ENCODE data around the gene FAM8A1. TPM values are rescaled to one million over a fixed set of nuclear protein-coding genes. Genes with fewer than 3 reads are reported as not detected.

FAM8A1 gene
- total and polyA plus RNA-seq, 9 of the 15 experiments (the other 6 are each of a cell fraction or from before 2014, with no cell fraction given): 4.9 to 23.6 (median 14.2) TPM

DNA sequence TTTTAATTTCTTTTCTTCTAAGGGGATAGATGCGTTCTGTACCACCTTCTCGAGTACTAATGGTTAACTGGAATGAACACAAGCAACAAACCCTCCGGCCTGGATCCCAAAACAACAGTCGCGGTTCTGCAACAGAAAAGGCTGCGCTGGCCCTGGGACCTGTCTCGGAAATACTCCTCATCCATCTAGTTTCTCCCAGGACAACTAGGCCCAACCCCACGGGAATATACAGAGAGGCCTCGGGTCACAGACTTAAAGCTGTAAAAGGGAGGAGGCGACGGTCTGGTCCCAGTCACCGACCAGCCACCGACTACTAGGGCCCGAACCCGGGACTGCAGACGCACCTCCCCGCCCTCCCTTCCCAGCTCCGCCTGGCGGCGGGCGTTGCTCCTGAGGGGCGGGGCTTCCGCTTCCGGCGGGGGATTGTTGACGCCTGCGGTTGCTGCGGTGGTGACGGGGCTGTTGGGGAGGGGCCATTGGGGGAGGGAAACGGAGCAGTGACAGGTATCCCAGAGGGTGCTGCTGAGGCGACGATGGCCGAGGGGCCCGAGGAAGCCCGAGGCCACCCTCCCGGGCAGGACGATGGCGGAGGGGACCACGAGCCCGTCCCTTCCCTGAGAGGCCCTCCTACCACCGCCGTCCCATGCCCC, at the start of gene FAM8A1 (continued):
- TF ChIP-seq, protein P1, sequence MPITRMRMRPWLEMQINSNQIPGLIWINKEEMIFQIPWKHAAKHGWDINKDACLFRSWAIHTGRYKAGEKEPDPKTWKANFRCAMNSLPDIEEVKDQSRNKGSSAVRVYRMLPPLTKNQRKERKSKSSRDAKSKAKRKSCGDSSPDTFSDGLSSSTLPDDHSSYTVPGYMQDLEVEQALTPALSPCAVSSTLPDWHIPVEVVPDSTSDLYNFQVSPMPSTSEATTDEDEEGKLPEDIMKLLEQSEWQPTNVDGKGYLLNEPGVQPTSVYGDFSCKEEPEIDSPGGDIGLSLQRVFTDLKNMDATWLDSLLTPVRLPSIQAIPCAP (CRISPR knock-in tag; IDR thresholded peaks at IDR 0.05; ENCODE audit: borderline replicate concordance): no peak
- TF ChIP-seq ZNF318 (IDR thresholded peaks at IDR 0.05; ENCODE audit: borderline replicate concordance in 1 of 2, low read depth in 1 of 2): no peak
- no peak for TF ChIP-seq HDAC3 (IDR thresholded peaks at IDR 0.05; ENCODE audit: borderline replicate concordance, partially characterized antibody)
- no peak for TF ChIP-seq POU5F1 (IDR thresholded peaks at IDR 0.05; ENCODE audit: borderline replicate concordance, low read depth, low read length, partially characterized antibody)
- no peak for TF ChIP-seq MEF2D (tag; conservative IDR thresholded peaks at IDR 0.05; ENCODE audit: low read depth)
- TF ChIP-seq ZNF707 (CRISPR knock-in tag; conservative IDR thresholded peaks at IDR 0.05): no peak
- no peak for TF ChIP-seq MTF1 (CRISPR knock-in tag; IDR thresholded peaks at IDR 0.05; ENCODE audit: borderline replicate concordance)
- no peak for TF ChIP-seq CHCHD3 (CRISPR knock-in tag; IDR thresholded peaks at IDR 0.05)
- no peak for TF ChIP-seq POLR3A (IDR thresholded peaks at IDR 0.05; ENCODE audit: borderline replicate concordance, extremely low read depth, insufficient read depth, insufficient read length)
- TF ChIP-seq ZNF146 (CRISPR knock-in tag; IDR thresholded peaks at IDR 0.05; ENCODE audit: unreplicated experiment): no peak
- TF ChIP-seq ETS2 (tag; IDR thresholded peaks at IDR 0.05; ENCODE audit: borderline replicate concordance, poor library complexity, severe bottlenecking): no peak
- TF ChIP-seq PPARD (CRISPR knock-in tag; IDR thresholded peaks at IDR 0.05): no peak
- TF ChIP-seq HNRNPL (IDR thresholded peaks at IDR 0.05; ENCODE audit: low read depth, low read length): 0 out of 2 replicates have a peak, but pooled peaks have one; percentile 35
- peak; percentile 33; the same call in 1 of the 2 replicates for TF ChIP-seq TRIM28 (IDR thresholded peaks at IDR 0.05)
- 0 out of 2 replicates have a peak, but pooled peaks have one; percentile 32 for TF ChIP-seq ZEB2 (IDR thresholded peaks at IDR 0.05)
- no peak for TF ChIP-seq SREBF2 (CRISPR knock-in tag; IDR thresholded peaks at IDR 0.05)
- no peak for TF ChIP-seq FIP1L1 (IDR thresholded peaks at IDR 0.05; ENCODE audit: low read depth, low read length, poor library complexity, severe bottlenecking)
- TF ChIP-seq HNRNPH1 (optimal IDR thresholded peaks at IDR 0.05; ENCODE audit: low read depth, low read length): no peak

Data from K562 (cell line).